ENCODE data around the gene ZBTB32.

The ZBTB32 gene

GRCh38 chr19:35729021-35729420 is 24.7 kb downstream of the ZBTB32 start:
- in situ Hi-C loops (cut with HindIII; ENCODE audit: low sequenced_read_pairs), result no loop called here
- DNase-seq (ENCODE audit: low read depth, low spot score), result no peak
- H3K4me3 ChIP-seq (ENCODE audit: low read depth, low read length), result no peak overlapping the region
- TF ChIP-seq CTCF (IDR thresholded peaks at IDR 0.05; ENCODE audit: low read depth, low read length), result no peak

- H3K4me3 ChIP-seq (ENCODE audit: low read depth, low read length), result no peak overlapping the region
- no peak for DNase-seq (ENCODE audit: low read depth, low spot score)
- no peak for TF ChIP-seq CTCF (IDR thresholded peaks at IDR 0.05; ENCODE audit: low read depth, low read length)
- in situ Hi-C loops (cut with HindIII; ENCODE audit: low sequenced_read_pairs), result no loop called here
These were observed 25.4 kb downstream of the ZBTB32 start for GRCh38 chr19:35729763-35730162.

- in situ Hi-C loops (cut with HindIII; ENCODE audit: low sequenced_read_pairs), result no loop called here
- TF ChIP-seq CTCF (IDR thresholded peaks at IDR 0.05; ENCODE audit: low read depth, low read length), result no peak
- DNase-seq (ENCODE audit: low read depth, low spot score), result no peak
- no peak overlapping the region for H3K4me3 ChIP-seq (ENCODE audit: low read depth, low read length)
These were observed 26.0 kb downstream of the ZBTB32 start for GRCh38 chr19:35730326-35730725.

GRCh38 chr19:35731353-35731752 is 27.0 kb downstream of the ZBTB32 start:
- in situ Hi-C loops (cut with HindIII; ENCODE audit: low sequenced_read_pairs), result no loop called here

GRCh38 chr19:35731779-35732405 is 27.5 kb downstream of the ZBTB32 start:
- no peak overlapping the region for H3K4me3 ChIP-seq (ENCODE audit: low read depth, low read length)
- no peak for TF ChIP-seq CTCF (IDR thresholded peaks at IDR 0.05; ENCODE audit: low read depth, low read length)
- DNase-seq (ENCODE audit: low read depth, low spot score), result no peak
- in situ Hi-C loops (cut with HindIII; ENCODE audit: low sequenced_read_pairs), result no loop called here

More at GRCh38 chr19:35731353-35731752, 27.0 kb downstream of the ZBTB32 start:
- no peak for TF ChIP-seq CTCF (IDR thresholded peaks at IDR 0.05; ENCODE audit: low read depth, low read length)
- no peak overlapping the region for H3K4me3 ChIP-seq (ENCODE audit: low read depth, low read length)
- no peak for DNase-seq (ENCODE audit: low read depth, low spot score)

GRCh38 chr19:35732540-35733179 is 28.3 kb downstream of the ZBTB32 start:
- no peak for TF ChIP-seq CTCF (IDR thresholded peaks at IDR 0.05; ENCODE audit: low read depth, low read length)
- no peak overlapping the region for H3K4me3 ChIP-seq (ENCODE audit: low read depth, low read length)
- DNase-seq (ENCODE audit: low read depth, low spot score), result no peak
- in situ Hi-C loops (cut with HindIII; ENCODE audit: low sequenced_read_pairs), result no loop called here

All from astrocyte of the spinal cord (primary cell).